Neuronal stem cell (in vitro differentiated cells): ENCODE measurements around the gene SETDB1.
A peak's percentile ranks its signal among the peaks of the same experiment; 100 is the strongest.

ENCODE experiments used
- DNase-seq: peaks from one replicate; pipeline ENCODE4 v3.0.0-alpha.2; 2013; ENCODE audit warnings: low spot score
- H2AFZ ChIP-seq: one replicate; pipeline ENCODE4 v1.6.1; 2013; ENCODE audit warnings: mild to moderate bottlenecking, low read length, inconsistent platforms
- H2AK5ac ChIP-seq: 2 replicates; pipeline ENCODE4 v1.6.1; 2013; ENCODE audit warnings: low read depth, mild to moderate bottlenecking, inconsistent platforms, low read length, moderate library complexity, mixed read lengths
- H2BK120ac ChIP-seq: 2 replicates; pipeline ENCODE4 v1.6.1; 2013; ENCODE audit warnings: low read depth, mild to moderate bottlenecking, inconsistent platforms, low read length, moderate library complexity, mixed read lengths
- H2BK12ac ChIP-seq: one replicate; pipeline ENCODE4 v1.6.1; 2013; ENCODE audit warnings: low read length, inconsistent platforms
- H2BK15ac ChIP-seq: 2 replicates; pipeline ENCODE4 v1.6.1; 2013; ENCODE audit warnings: mild to moderate bottlenecking, low read length, inconsistent platforms, mixed read lengths
- H2BK5ac ChIP-seq: one replicate; pipeline ENCODE4 v1.6.1; 2013; ENCODE audit warnings: inconsistent platforms, mild to moderate bottlenecking, low read length, moderate library complexity
- H3K14ac ChIP-seq: one replicate; pipeline ENCODE4 v1.6.1; 2013; ENCODE audit warnings: low read length, inconsistent platforms
- H3K18ac ChIP-seq: 2 replicates; pipeline ENCODE4 v1.6.1; 2013; ENCODE audit warnings: low read length, inconsistent platforms
- H3K23ac ChIP-seq: 2 replicates; pipeline ENCODE4 v1.6.1; 2013; ENCODE audit warnings: low read depth, mild to moderate bottlenecking, mixed read lengths, low read length, inconsistent platforms; ENCODE audit not compliant: poor library complexity
- H3K27ac ChIP-seq: replicated peaks from 3 replicates; pipeline ENCODE4 v1.5.1; 2013; ENCODE audit warnings: low read length, inconsistent platforms
- H3K27me3 ChIP-seq, 3 experiments: 2 replicates each; pipeline ENCODE4 v1.6.1; 2013; ENCODE audit warnings: low read length in 3 of 3, mild to moderate bottlenecking in 2 of 3, inconsistent platforms in 1 of 3, low read depth in 1 of 3, mixed read lengths in 1 of 3, moderate library complexity in 1 of 3; ENCODE audit not compliant: control insufficient read depth in 3 of 3, insufficient read depth in 3 of 3
- H3K36me3 ChIP-seq, 2 donors: replicated peaks in 1 of 2; 2 replicates each; pipeline ENCODE4 v1.6.1; 2013; ENCODE audit warnings: low read length in 2 of 2; ENCODE audit not compliant: control insufficient read depth in 2 of 2, insufficient read depth in 2 of 2
- H3K4ac ChIP-seq: 2 replicates; pipeline ENCODE4 v1.6.1; 2013; ENCODE audit warnings: inconsistent platforms, mild to moderate bottlenecking, low read length, moderate library complexity
- H3K4me1 ChIP-seq, 2 donors: 1 replicate in 1 of 2; 2 replicates in 1 of 2; pipeline ENCODE4 v1.6.1; 2013; ENCODE audit warnings: low read length in 2 of 2, low read depth in 1 of 2; ENCODE audit not compliant: control insufficient read depth in 2 of 2, insufficient read depth in 1 of 2
- H3K4me2 ChIP-seq: one replicate; pipeline ENCODE4 v1.6.1; 2013; ENCODE audit warnings: mild to moderate bottlenecking, low read length, inconsistent platforms; ENCODE audit not compliant: insufficient read depth, poor library complexity, severe bottlenecking
- H3K4me3 ChIP-seq, 2 donors: 2 replicates each; pipeline ENCODE4 v1.5.1; 2013; ENCODE audit warnings: low read length in 2 of 2, mild to moderate bottlenecking in 2 of 2, inconsistent platforms in 1 of 2, moderate library complexity in 1 of 2
- H3K79me1 ChIP-seq: one replicate; pipeline ENCODE4 v1.6.1; 2013; ENCODE audit warnings: low read depth, mild to moderate bottlenecking, inconsistent platforms, low read length, moderate library complexity
- H3K9ac ChIP-seq: one replicate; pipeline ENCODE4 v1.6.1; 2013; ENCODE audit warnings: mild to moderate bottlenecking, low read depth, low read length, inconsistent platforms; ENCODE audit not compliant: poor library complexity
- H3K9me3 ChIP-seq, 2 donors: replicated peaks in 1 of 2; 2 replicates each; pipeline versions ENCODE3 to v1.6.1; 2013; ENCODE audit warnings: low read length in 2 of 2, mild to moderate bottlenecking in 2 of 2, inconsistent platforms in 1 of 2, low read depth in 1 of 2, mixed read lengths in 1 of 2, moderate library complexity in 1 of 2; ENCODE audit not compliant: control insufficient read depth in 2 of 2, insufficient read depth in 1 of 2
- H4K8ac ChIP-seq: one replicate; pipeline ENCODE4 v1.6.1; 2013; ENCODE audit warnings: low read depth, mild to moderate bottlenecking, inconsistent platforms, low read length, moderate library complexity
- H4K91ac ChIP-seq: one replicate; pipeline ENCODE4 v1.6.1; 2013; ENCODE audit warnings: low read length, low read depth, mild to moderate bottlenecking, inconsistent platforms; ENCODE audit not compliant: poor library complexity
- WGBS, 2 donors: extraction: QIAGEN DNeasy Blood & Tissue Kit; methylation state at CpG; one replicate each; pipeline ENCODE4 v1.1.7; 2013; ENCODE audit warnings: missing lambda C conversion rate in 2 of 2, mixed read lengths in 1 of 2; ENCODE audit not compliant: insufficient read length in 2 of 2, insufficient replicate concordance in 1 of 2; ENCODE audit errors: extremely low coverage in 2 of 2; 5-methylcytosine and 5-hydroxymethylcytosine counted together

Gene SETDB1

DNA sequence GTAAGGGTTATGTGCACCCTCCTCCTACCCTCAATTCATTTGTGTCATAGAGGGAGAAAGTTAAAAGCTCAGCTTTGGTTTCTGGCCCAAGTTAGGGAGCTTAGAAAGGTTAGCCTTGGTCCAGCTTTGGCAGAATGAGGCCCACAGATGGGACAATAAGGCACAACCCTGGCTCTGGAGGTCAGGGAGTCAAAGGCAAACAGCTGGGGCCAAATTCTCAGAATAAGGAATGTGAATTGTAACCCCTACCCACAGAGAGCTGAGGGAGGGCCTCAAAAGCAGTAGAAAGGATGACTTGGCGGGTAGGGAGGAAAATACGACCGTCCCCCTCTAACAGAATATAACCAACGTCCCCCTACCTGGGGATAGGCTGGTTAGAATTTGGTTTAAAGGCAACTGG, 39.4 kb downstream of the SETDB1 start:
- Histone ChIP-seq H2BK12ac (no peak overlapping the region), H2BK15ac (no peak overlapping the region), H3K9ac (no peak overlapping the region), H3K23ac (no peak overlapping the region), H3K4ac (no peak overlapping the region), H2BK5ac (no peak overlapping the region), H3K18ac (no peak overlapping the region), H2AFZ (no peak overlapping the region), H3K27me3 (no peaks in the 10 kb centered on the region), H3K4me2 (no peak overlapping the region), H3K27ac (peak overlapping the region; percentile 24), H2AK5ac (no peak overlapping the region), H3K36me3 (peaks cover 64 to 95% of the 10 kb centered on the region in 2 donors), H3K14ac (no peak overlapping the region), H3K4me1 (peaks cover 2 to 5% of the 10 kb centered on the region in 2 donors), H3K9me3 (no peaks in the 10 kb centered on the region), H3K79me1 (peaks cover 6% of the 10 kb centered on the region), H2BK120ac (no peak overlapping the region), H4K8ac (no peak overlapping the region), H4K91ac (no peak overlapping the region), H3K4me3 (no peak overlapping the region)
- DNase-seq = no peak
- WGBS, 2 donors = no CpG with 5 or more reads among the region's 4 CpGs

DNA sequence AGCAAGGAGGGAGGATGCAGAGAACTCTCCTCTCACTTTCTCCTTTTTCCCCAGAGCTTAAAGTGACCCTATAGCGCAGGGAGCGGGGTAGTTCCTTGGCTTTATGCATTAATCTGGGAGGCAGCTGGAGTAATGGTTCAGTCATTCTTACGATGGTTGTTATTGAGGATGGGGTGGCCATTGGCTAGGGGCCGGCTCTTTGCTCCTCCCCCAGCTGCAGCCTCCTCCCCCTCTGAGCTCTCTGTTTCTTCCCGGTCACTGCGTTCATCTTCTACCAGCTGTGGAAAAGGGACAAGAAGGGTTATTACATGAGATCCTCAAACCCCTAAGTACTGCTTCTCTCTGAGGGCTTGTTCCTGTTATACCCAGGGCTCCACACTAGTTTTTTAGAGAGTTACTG, 39.8 kb downstream of the SETDB1 start:
- Histone ChIP-seq H2BK15ac (no peak overlapping the region), H2AFZ (no peak overlapping the region), H2BK120ac (no peak overlapping the region), H2AK5ac (no peak overlapping the region), H3K9me3 (no peaks in the 10 kb centered on the region), H3K27ac (no peak overlapping the region), H2BK5ac (no peak overlapping the region), H3K27me3 (no peaks in the 10 kb centered on the region), H3K4ac (no peak overlapping the region), H4K91ac (no peak overlapping the region), H3K23ac (no peak overlapping the region), H4K8ac (no peak overlapping the region), H3K4me3 (no peak overlapping the region), H3K18ac (no peak overlapping the region), H2BK12ac (no peak overlapping the region), H3K4me2 (no peak overlapping the region), H3K4me1 (peaks cover 6 to 9% of the 10 kb centered on the region in 2 donors), H3K9ac (no peak overlapping the region), H3K14ac (no peak overlapping the region), H3K36me3 (peaks cover 60 to 91% of the 10 kb centered on the region in 2 donors), H3K79me1 (peaks cover 6% of the 10 kb centered on the region)
- DNase-seq = no peak
- WGBS, 2 donors = no CpG with 5 or more reads among the region's 6 CpGs

DNA sequence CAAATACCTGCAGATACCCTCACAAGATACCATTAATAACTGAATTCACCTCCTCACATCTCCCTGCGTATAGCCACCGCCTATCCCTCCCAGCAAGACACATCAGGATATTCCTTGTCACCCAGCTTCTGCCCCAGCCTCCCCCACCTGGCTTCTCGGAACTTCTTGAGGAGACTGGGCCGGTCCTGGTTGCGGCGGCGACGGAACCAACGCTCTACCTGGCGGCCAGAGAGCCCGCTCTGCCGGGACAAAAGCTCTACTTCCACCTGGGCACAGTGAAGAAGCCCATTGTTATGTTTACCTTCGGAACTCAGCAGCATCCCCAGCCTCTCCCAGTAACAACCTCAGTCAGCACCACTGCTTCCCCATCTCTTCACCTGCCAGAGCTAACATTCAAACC, 41.8 kb downstream of the SETDB1 start:
- H2AFZ ChIP-seq = no peak overlapping the region
- no peak overlapping the region for H2BK15ac ChIP-seq
- H3K23ac ChIP-seq = no peak overlapping the region
- H2AK5ac ChIP-seq = no peak overlapping the region
- DNase-seq = no peak
- H3K18ac ChIP-seq = no peak overlapping the region
- H3K4me2 ChIP-seq = no peak overlapping the region
- H3K36me3 ChIP-seq = peaks cover 48 to 72% of the 10 kb centered on the region in 2 donors
- H2BK5ac ChIP-seq = no peak overlapping the region
- H4K8ac ChIP-seq = no peak overlapping the region
- no peak overlapping the region for H3K4me3 ChIP-seq
- no peak overlapping the region for H3K4ac ChIP-seq
- peaks cover 25 to 26% of the 10 kb centered on the region in 2 donors for H3K4me1 ChIP-seq
- H3K27ac ChIP-seq = no peak overlapping the region
- no CpG with 5 or more reads among the region's 13 CpGs for WGBS, 2 donors
- H3K79me1 ChIP-seq = peaks cover 6% of the 10 kb centered on the region
- no peak overlapping the region for H2BK12ac ChIP-seq
- no peak overlapping the region for H4K91ac ChIP-seq
- no peaks in the 10 kb centered on the region for H3K9me3 ChIP-seq
- no peak overlapping the region for H3K14ac ChIP-seq
- H3K9ac ChIP-seq = no peak overlapping the region
- no peak overlapping the region for H2BK120ac ChIP-seq
- no peaks in the 10 kb centered on the region for H3K27me3 ChIP-seq

DNA sequence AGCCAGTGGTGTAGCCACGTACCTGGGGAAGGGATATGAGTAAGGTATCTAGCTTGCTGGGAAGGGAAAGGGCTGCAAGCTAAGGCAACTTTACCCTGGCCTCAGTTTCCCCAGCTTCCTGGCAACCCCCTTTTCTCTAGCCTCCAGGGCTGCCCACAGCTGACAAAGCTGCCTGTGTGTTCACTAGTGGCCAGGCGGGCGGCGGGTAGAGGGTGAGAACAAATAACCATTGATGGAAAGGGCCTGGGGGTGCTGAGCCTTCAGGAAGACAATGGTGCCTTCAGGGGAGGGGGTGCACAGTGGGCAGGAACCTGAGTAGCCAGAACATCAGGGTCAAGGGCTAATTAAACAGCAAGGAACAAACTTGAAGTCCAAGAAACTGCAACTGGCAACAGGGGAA, 42.3 kb downstream of the SETDB1 start:
- H4K8ac ChIP-seq = no peak overlapping the region
- no peak overlapping the region for H3K27ac ChIP-seq
- H3K14ac ChIP-seq = no peak overlapping the region
- H2BK5ac ChIP-seq = no peak overlapping the region
- peaks cover 30 to 31% of the 10 kb centered on the region in 2 donors for H3K4me1 ChIP-seq
- H3K18ac ChIP-seq = no peak overlapping the region
- H3K9me3 ChIP-seq = no peaks in the 10 kb centered on the region
- peaks cover 8% of the 10 kb centered on the region for H3K79me1 ChIP-seq
- no peak overlapping the region for H3K23ac ChIP-seq
- no peak overlapping the region for H3K4me3 ChIP-seq
- no peak overlapping the region for H2BK15ac ChIP-seq
- no peak overlapping the region for H3K4me2 ChIP-seq
- H2BK120ac ChIP-seq = no peak overlapping the region
- H3K9ac ChIP-seq = no peak overlapping the region
- H3K4ac ChIP-seq = no peak overlapping the region
- no peaks in the 10 kb centered on the region for H3K27me3 ChIP-seq
- WGBS, 2 donors = no CpG with 5 or more reads among the region's 4 CpGs
- no peak overlapping the region for H4K91ac ChIP-seq
- H2AFZ ChIP-seq = no peak overlapping the region
- no peak overlapping the region for H2AK5ac ChIP-seq
- peaks cover 44 to 67% of the 10 kb centered on the region in 2 donors for H3K36me3 ChIP-seq
- DNase-seq = no peak
- H2BK12ac ChIP-seq = no peak overlapping the region
